ENCODE data around the gene GALNT12. TPM values are rescaled to one million over a fixed set of nuclear protein-coding genes. Genes with fewer than 3 reads are reported as not detected.

The GALNT12 gene
- total RNA-seq, 1 experiment from 2014 or later, result 3.3 TPM

DNA sequence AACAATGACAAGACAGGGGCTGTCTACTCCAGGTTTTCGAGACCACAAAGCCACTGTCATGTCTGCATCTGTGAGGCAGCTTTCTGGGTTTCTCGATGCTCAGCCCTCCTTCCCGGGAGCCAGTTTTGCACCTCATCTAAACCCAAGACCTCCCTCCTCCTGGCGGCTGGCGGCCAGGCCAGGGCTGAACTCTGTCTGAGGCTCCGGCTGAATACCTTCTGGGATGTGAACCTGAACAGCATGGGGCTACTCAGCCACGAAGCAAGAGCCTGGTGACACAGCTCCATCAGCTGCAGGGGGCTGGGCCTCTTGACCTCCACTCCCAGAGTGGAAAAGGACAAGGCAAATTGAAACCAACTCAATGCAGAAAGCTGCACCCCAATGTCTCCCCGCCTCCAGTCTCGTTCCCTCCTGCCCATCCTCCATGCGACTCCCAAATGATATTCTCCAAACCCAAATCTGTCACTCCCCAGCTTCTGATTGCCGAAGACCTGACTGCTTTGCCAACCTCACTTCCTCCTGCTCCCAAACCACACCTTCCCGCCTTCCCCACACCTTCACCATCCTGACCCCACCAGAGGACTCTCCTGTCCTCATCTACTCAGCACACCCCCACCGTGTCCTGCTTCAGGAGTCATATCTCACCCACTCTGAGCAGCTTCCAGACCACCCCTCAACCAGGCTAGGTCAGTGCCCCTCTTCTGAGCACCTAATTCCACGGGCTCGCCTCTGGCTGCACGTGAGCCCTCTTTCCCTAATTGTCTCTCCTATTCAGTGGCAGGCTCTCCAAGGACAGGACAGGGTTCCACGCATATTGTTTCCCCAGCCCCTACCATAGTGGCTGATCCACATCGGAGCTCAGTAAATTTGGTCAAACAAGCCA is 15.6 kb upstream of the GALNT12 start:
- no peaks in the 10 kb centered on the region for H3K27me3 ChIP-seq (ENCODE audit: control insufficient read depth, insufficient read depth, low read length)
- POLR2A ChIA-PET, result no interaction called here
- no peak for ATAC-seq

DNA sequence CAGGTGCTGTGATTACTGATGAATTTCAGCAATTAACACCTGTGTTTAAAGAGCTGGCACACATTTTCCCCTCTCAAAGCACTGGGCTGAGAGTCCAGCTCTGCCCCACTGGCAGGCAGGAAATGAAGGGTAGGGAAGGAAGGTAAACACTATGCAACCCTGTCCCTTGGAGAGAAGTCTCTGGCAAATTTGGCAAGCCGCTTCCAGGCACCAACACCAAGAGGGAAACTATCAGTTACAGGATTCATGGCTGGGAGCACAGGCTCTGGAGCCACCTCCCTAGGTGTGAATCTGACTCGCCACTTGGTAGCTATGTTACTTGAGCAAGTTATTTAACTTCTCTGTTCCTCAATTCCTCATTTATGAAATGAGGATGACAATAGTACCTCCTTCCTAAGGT is 14.4 kb upstream of the GALNT12 start:
- Histone ChIP-seq H3K36me3 (ENCODE audit: control insufficient read depth, insufficient read depth, low read length) (no peaks in the 10 kb centered on the region), H3K27ac (ENCODE audit: low read length) (no peak overlapping the region), H3K9me3 (ENCODE audit: control insufficient read depth, insufficient read depth, low read depth, low read length) (no peaks in the 10 kb centered on the region), H3K4me1 (ENCODE audit: control insufficient read depth, insufficient read depth, low read length) (peaks cover 10% of the 10 kb centered on the region), H3K4me3 (ENCODE audit: low read depth in 2 of 2, low read length in 2 of 2) (no peak overlapping the region), H3K27me3 (ENCODE audit: control insufficient read depth, insufficient read depth, low read length) (no peaks in the 10 kb centered on the region)
- ATAC-seq, result no peak
- intact Hi-C loops (cut with micrococcal nuclease; ENCODE audit: unreplicated experiment), result no loop called here
- in situ Hi-C loops (cut with HindIII; ENCODE audit: low pct_unique_long_range_greater_than_20kb, low sequenced_read_pairs), result no loop called here
- ChIA-PET CTCF (interaction anchor here (0.9 kb wide), 1 partner anchor 14 kb away, joined by 10 read pairs; no protein-coding TSS in a partner anchor), POLR2A (no interaction called here)
- TF ChIP-seq POLR2AphosphoS5 (IDR thresholded peaks at IDR 0.05; ENCODE audit: low read depth, low read length), result no peak
- TF ChIP-seq, protein P1, sequence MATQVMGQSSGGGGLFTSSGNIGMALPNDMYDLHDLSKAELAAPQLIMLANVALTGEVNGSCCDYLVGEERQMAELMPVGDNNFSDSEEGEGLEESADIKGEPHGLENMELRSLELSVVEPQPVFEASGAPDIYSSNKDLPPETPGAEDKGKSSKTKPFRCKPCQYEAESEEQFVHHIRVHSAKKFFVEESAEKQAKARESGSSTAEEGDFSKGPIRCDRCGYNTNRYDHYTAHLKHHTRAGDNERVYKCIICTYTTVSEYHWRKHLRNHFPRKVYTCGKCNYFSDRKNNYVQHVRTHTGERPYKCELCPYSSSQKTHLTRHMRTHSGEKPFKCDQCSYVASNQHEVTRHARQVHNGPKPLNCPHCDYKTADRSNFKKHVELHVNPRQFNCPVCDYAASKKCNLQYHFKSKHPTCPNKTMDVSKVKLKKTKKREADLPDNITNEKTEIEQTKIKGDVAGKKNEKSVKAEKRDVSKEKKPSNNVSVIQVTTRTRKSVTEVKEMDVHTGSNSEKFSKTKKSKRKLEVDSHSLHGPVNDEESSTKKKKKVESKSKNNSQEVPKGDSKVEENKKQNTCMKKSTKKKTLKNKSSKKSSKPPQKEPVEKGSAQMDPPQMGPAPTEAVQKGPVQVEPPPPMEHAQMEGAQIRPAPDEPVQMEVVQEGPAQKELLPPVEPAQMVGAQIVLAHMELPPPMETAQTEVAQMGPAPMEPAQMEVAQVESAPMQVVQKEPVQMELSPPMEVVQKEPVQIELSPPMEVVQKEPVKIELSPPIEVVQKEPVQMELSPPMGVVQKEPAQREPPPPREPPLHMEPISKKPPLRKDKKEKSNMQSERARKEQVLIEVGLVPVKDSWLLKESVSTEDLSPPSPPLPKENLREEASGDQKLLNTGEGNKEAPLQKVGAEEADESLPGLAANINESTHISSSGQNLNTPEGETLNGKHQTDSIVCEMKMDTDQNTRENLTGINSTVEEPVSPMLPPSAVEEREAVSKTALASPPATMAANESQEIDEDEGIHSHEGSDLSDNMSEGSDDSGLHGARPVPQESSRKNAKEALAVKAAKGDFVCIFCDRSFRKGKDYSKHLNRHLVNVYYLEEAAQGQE (IDR thresholded peaks at IDR 0.05; ENCODE audit: insufficient read depth in 1 of 2, low read depth in 2 of 2, low read length in 1 of 2), result no peak
- TF ChIP-seq, protein P2, sequence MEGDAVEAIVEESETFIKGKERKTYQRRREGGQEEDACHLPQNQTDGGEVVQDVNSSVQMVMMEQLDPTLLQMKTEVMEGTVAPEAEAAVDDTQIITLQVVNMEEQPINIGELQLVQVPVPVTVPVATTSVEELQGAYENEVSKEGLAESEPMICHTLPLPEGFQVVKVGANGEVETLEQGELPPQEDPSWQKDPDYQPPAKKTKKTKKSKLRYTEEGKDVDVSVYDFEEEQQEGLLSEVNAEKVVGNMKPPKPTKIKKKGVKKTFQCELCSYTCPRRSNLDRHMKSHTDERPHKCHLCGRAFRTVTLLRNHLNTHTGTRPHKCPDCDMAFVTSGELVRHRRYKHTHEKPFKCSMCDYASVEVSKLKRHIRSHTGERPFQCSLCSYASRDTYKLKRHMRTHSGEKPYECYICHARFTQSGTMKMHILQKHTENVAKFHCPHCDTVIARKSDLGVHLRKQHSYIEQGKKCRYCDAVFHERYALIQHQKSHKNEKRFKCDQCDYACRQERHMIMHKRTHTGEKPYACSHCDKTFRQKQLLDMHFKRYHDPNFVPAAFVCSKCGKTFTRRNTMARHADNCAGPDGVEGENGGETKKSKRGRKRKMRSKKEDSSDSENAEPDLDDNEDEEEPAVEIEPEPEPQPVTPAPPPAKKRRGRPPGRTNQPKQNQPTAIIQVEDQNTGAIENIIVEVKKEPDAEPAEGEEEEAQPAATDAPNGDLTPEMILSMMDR (IDR thresholded peaks at IDR 0.05), result no peak
- no peak for DNase-seq (ENCODE audit: low read depth, low spot score)
- BruUV-seq (replicated peaks), result no TSS peak

More for the DNA sequence above, 15.6 kb upstream of the GALNT12 start:
- TF ChIP-seq POLR2AphosphoS5 (IDR thresholded peaks at IDR 0.05; ENCODE audit: low read depth, low read length) (no peak), SIN3A (IDR thresholded peaks at IDR 0.05; ENCODE audit: borderline replicate concordance, insufficient read depth, low read depth, low read length) (no peak), TCF7L2 (IDR thresholded peaks at IDR 0.05; ENCODE audit: low read depth, low read length) (no peak)
- TF ChIP-seq, protein P1 (IDR thresholded peaks at IDR 0.05; ENCODE audit: insufficient read depth in 1 of 2, low read depth in 2 of 2, low read length in 1 of 2), result no peak
- TF ChIP-seq, protein P2 (IDR thresholded peaks at IDR 0.05), result no peak
- DNase-seq (ENCODE audit: low read depth, low spot score), result no peak
- CTCF ChIA-PET, result no interaction called here
- H3K36me3 ChIP-seq (ENCODE audit: control insufficient read depth, insufficient read depth, low read length), result no peaks in the 10 kb centered on the region
- intact Hi-C loops (cut with micrococcal nuclease; ENCODE audit: unreplicated experiment) (no loop called here), in situ Hi-C loops (cut with HindIII; ENCODE audit: low pct_unique_long_range_greater_than_20kb, low sequenced_read_pairs) (no loop called here)
- H3K27ac ChIP-seq (ENCODE audit: low read length), result no peak overlapping the region
- no TSS peak for BruUV-seq (replicated peaks)
- H3K9me3 ChIP-seq (ENCODE audit: control insufficient read depth, insufficient read depth, low read depth, low read length), result no peaks in the 10 kb centered on the region
- H3K4me3 ChIP-seq (ENCODE audit: low read depth in 2 of 2, low read length in 2 of 2), result no peak overlapping the region
- peaks cover 10% of the 10 kb centered on the region for H3K4me1 ChIP-seq (ENCODE audit: control insufficient read depth, insufficient read depth, low read length)
